ENCODE data around the gene DIAPH1.

DNA sequence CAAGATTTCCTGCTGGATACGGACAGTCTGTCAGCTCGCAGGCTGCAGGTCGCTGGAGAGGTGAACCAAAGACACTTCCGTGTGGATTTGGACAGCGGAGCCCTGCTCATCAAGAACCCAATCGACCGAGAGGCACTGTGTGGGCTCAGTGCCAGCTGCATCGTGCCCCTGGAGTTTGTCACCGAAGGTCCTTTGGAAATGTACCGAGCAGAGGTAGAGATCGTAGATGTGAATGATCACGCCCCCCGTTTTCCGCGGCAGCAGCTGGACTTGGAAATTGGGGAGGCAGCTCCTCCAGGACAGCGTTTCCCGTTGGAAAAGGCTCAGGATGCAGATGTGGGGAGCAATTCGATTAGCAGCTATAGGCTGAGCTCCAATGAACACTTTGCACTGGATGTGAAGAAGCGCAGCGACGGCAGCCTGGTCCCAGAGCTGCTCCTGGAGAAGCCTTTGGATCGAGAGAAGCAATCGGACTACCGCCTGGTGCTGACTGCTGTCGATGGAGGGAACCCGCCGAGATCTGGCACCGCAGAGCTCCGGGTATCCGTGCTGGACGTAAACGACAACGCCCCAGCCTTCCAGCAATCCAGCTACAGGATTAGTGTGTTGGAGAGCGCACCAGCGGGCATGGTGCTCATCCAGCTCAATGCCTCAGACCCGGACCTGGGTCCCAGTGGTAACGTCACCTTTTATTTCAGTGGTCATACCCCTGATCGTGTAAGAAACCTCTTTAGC lies 133.3 kb downstream of the DIAPH1 start:
- no peak for TF ChIP-seq CTCF (IDR thresholded peaks at IDR 0.05)
- no peak for TF ChIP-seq POLR2A (IDR thresholded peaks at IDR 0.05)
